HepG2 (cell line): ENCODE results near the gene LCORL. TPM values are rescaled to one million over a fixed set of nuclear protein-coding genes. Genes with fewer than 3 reads are reported as not detected.
A peak's percentile ranks its signal among the peaks of the same experiment; 100 is the strongest.

Experiments
- CHD2 ChIP-seq: IDR thresholded peaks from 2 replicates; pipeline ENCODE4 v1.6.1; 2011; ENCODE audit warnings: low read depth, low read length, improper control_type of control experiment
- CREM ChIP-seq, 2 experiments: sonication (generic) in 1 of 2; formaldehyde crosslinking in 1 of 2; IDR thresholded peaks; 2 replicates each; pipeline versions ENCODE4 v1.4.0 to v1.6.1; 2016 to 2020; ENCODE audit warnings: antibody characterized with exemption in 1 of 2, mild to moderate bottlenecking in 1 of 2, missing genetic modification reagents in 1 of 2
- ISL2 ChIP-seq: sonication (generic); formaldehyde crosslinking; IDR thresholded peaks from 2 replicates; pipeline ENCODE4 v1.5.0; 2020; ENCODE audit warnings: missing genetic modification reagents
- NR2C2 ChIP-seq: sonication (generic); formaldehyde crosslinking; IDR thresholded peaks from 2 replicates; pipeline ENCODE4 v1.4.0; 2020; ENCODE audit warnings: missing genetic modification reagents, mild to moderate bottlenecking, moderate library complexity, borderline replicate concordance
- SNAPC2 ChIP-seq: sonication (generic); formaldehyde crosslinking; IDR thresholded peaks from 2 replicates; pipeline ENCODE4 v1.8.1; 2022; ENCODE audit warnings: mild to moderate bottlenecking, missing genetic modification reagents
- TGIF2 ChIP-seq: IDR thresholded peaks from 2 replicates; pipeline ENCODE4 v1.6.1; 2016; ENCODE audit warnings: control low read depth, missing compliant biosample characterization
- XBP1 ChIP-seq: sonication (generic); formaldehyde crosslinking; IDR thresholded peaks from 2 replicates; pipeline ENCODE4 v1.5.0; 2020; ENCODE audit warnings: missing genetic modification reagents
- ZFYVE20 ChIP-seq: sonication (generic); formaldehyde crosslinking; IDR thresholded peaks from 2 replicates; pipeline ENCODE4 v1.8.0; 2023; ENCODE audit warnings: low read depth, mild to moderate bottlenecking, moderate library complexity, missing genetic modification reagents, borderline replicate concordance
- ZIK1 ChIP-seq: sonication (generic); formaldehyde crosslinking; IDR thresholded peaks from 2 replicates; pipeline ENCODE4 v1.5.0; 2020; ENCODE audit warnings: mild to moderate bottlenecking, low read depth, missing genetic modification reagents, borderline replicate concordance
- ZNF138 ChIP-seq: sonication (generic); formaldehyde crosslinking; IDR thresholded peaks from 2 replicates; pipeline ENCODE4 v1.5.0; 2020; ENCODE audit warnings: mild to moderate bottlenecking, low read depth, missing genetic modification reagents
- ZNF263 ChIP-seq: sonication (generic); formaldehyde crosslinking; IDR thresholded peaks from 2 replicates; pipeline ENCODE4 v1.4.0; 2020; ENCODE audit warnings: missing genetic modification reagents
- ZNF333 ChIP-seq: sonication (generic); formaldehyde crosslinking; IDR thresholded peaks from 2 replicates; pipeline ENCODE4 v1.4.0; 2020; ENCODE audit warnings: mild to moderate bottlenecking, missing genetic modification reagents, borderline replicate concordance
- ZNF552 ChIP-seq: sonication (generic); formaldehyde crosslinking; IDR thresholded peaks from 2 replicates; pipeline ENCODE4 v1.9.0; 2022; ENCODE audit warnings: missing genetic modification reagents, mild to moderate bottlenecking, borderline replicate concordance
- ZNF567 ChIP-seq: sonication (generic); formaldehyde crosslinking; IDR thresholded peaks from 2 replicates; pipeline ENCODE4 v1.8.1; 2023; ENCODE audit warnings: mild to moderate bottlenecking, missing genetic modification reagents, borderline replicate concordance
- polyA plus RNA-seq, 8 experiments: library from polyadenylated mRNA; depleted of rRNA in 3 of 8; stranded (reverse) in 7 of 8; unstranded in 1 of 8; fragments of >200 nt; fragmentation: Illumina TruSeq in 4 of 8; extraction: Trizol in 4 of 8; gene quantifications; 2 replicates each; pipeline versions ENCODE4 v1.2.1 to v1.2.3, GENCODE V29; 2011 to 2016; ENCODE audit warnings: low read depth in 4 of 8, missing spikeins in 1 of 8, mixed read lengths in 1 of 8; ENCODE audit not compliant: insufficient read depth in 1 of 8
- total RNA-seq, 5 experiments: library from RNA; depleted of rRNA; stranded (reverse); fragments of >200 nt; fragmentation: Illumina TruSeq; extraction: Trizol; gene quantifications; 2 replicates each; pipeline ENCODE4 v1.2.3, GENCODE V29; 2016; ENCODE audit warnings: low read depth in 1 of 5
- TF ChIP-seq, protein P1 (sequence below), 2 experiments: sonication (generic) in 1 of 2; formaldehyde crosslinking in 1 of 2; IDR thresholded peaks; 2 replicates each; pipeline versions ENCODE4 v1.4.0 to v1.6.1; 2016 to 2020; ENCODE audit warnings: borderline replicate concordance in 1 of 2, low read depth in 1 of 2, mild to moderate bottlenecking in 1 of 2, missing genetic modification reagents in 1 of 2
- TF ChIP-seq, protein P2 (sequence below): sonication (generic); formaldehyde crosslinking; IDR thresholded peaks from 2 replicates; pipeline ENCODE4 v1.5.0; 2020; ENCODE audit warnings: mild to moderate bottlenecking, missing genetic modification reagents, borderline replicate concordance
- TF ChIP-seq, protein P3 (sequence below): sonication (generic); formaldehyde crosslinking; conservative IDR thresholded peaks from 2 replicates; pipeline ENCODE4 v1.4.0; 2020; ENCODE audit warnings: missing genetic modification reagents
- TF ChIP-seq, protein P4 (sequence below): sonication (generic); formaldehyde crosslinking; IDR thresholded peaks from 2 replicates; pipeline ENCODE4 v1.8.1; 2022; ENCODE audit warnings: mild to moderate bottlenecking, missing genetic modification reagents

The LCORL gene
- total and polyA plus RNA-seq, 2 of the 13 experiments (the other 11 are each of a cell fraction or from before 2014, with no cell fraction given): 5.3 to 14.5 TPM

DNA sequence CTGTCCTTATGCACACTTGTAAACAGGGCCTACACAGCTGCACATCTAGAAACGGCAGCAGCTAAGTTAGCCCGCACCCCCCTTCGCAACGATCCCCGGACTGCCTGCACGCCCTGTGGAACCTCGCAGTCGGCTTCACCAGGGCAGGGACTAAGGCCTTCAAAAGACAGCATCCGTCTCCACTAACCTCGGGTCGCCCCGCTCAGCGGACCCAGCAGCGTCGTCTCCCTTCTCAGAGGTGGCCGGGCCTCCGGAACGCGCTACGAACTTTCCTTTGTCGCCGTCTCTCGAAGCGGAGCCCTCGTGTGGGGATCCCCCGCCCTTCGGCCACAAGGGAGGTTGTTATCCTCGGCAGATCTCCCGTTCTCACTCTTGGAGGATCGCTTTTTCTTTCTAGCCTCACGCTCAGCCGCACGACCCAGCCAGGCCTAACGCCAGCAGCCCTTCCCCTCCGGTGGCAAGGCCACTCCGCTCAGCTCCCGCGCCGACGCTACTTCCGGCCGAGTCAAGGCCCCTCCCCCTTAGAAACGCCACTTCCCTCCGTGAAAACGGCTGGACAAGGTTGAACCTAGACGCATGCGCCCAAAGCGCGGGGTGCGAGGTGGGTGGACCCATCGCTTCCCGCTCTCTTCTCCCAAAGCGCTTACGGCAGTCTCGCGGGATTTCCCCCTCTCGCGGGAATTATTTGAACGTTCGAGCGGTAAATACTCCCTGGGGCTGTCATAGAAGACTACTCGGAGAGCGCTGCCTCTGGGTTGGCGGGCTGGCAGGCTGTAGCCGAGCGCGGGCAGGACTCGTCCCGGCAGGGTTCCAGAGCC, 211.1 kb downstream of the LCORL start, which contains the start of the genes DCAF16 and NCAPG (continued):
- TF ChIP-seq ZNF567 (no peak; the same call in 1 of the 2 replicates), XBP1 (CRISPR knock-in tag) (no peak), ZIK1 (CRISPR knock-in tag) (peak; percentile 67), ZNF138 (peak; percentile 98), CHD2 (peak; percentile 100), SNAPC2 (CRISPR knock-in tag) (peak; percentile 89; the same call in 1 of the 2 replicates), ZNF552 (CRISPR knock-in tag) (no peak; the same call in 1 of the 2 replicates), ZFYVE20 (CRISPR knock-in tag) (0 out of 2 replicates have a peak, but pooled peaks have one; percentile 58), ZNF333 (CRISPR knock-in tag) (no peak), NR2C2 (peak; percentile 32; the same call in 1 of the 2 replicates), ZNF263 (no peak), ISL2 (CRISPR knock-in tag) (0 out of 2 replicates have a peak, but pooled peaks have one; percentile 23), TGIF2 (peak; percentile 99), CREM (IDR thresholded peaks at IDR 0.05) (peak; percentile 91), CREM (CRISPR knock-in tag; IDR thresholded peaks at IDR 0.05) (no peak)
- TF ChIP-seq, protein P1, sequence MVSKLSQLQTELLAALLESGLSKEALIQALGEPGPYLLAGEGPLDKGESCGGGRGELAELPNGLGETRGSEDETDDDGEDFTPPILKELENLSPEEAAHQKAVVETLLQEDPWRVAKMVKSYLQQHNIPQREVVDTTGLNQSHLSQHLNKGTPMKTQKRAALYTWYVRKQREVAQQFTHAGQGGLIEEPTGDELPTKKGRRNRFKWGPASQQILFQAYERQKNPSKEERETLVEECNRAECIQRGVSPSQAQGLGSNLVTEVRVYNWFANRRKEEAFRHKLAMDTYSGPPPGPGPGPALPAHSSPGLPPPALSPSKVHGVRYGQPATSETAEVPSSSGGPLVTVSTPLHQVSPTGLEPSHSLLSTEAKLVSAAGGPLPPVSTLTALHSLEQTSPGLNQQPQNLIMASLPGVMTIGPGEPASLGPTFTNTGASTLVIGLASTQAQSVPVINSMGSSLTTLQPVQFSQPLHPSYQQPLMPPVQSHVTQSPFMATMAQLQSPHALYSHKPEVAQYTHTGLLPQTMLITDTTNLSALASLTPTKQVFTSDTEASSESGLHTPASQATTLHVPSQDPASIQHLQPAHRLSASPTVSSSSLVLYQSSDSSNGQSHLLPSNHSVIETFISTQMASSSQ (IDR thresholded peaks at IDR 0.05; ENCODE audit: low read depth): no peak
- TF ChIP-seq, protein P1 (CRISPR knock-in tag; IDR thresholded peaks at IDR 0.05; ENCODE audit: borderline replicate concordance): peak; percentile 41; the same call in 1 of the 2 replicates
- TF ChIP-seq, protein P2, sequence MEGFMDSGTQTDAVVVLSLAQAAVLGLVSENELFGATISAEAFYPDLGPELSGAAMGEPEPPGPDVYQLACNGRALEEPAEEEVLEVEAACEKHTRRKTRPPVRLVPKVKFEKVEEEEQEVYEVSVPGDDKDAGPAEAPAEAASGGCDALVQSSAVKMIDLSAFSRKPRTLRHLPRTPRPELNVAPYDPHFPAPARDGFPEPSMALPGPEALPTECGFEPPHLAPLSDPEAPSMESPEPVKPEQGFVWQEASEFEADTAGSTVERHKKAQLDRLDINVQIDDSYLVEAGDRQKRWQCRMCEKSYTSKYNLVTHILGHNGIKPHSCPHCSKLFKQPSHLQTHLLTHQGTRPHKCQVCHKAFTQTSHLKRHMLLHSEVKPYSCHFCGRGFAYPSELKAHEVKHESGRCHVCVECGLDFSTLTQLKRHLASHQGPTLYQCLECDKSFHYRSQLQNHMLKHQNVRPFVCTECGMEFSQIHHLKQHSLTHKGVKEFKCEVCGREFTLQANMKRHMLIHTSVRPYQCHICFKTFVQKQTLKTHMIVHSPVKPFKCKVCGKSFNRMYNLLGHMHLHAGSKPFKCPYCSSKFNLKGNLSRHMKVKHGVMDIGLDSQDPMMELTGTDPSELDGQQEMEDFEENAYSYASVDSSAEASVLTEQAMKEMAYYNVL: no peak
- TF ChIP-seq, protein P3, sequence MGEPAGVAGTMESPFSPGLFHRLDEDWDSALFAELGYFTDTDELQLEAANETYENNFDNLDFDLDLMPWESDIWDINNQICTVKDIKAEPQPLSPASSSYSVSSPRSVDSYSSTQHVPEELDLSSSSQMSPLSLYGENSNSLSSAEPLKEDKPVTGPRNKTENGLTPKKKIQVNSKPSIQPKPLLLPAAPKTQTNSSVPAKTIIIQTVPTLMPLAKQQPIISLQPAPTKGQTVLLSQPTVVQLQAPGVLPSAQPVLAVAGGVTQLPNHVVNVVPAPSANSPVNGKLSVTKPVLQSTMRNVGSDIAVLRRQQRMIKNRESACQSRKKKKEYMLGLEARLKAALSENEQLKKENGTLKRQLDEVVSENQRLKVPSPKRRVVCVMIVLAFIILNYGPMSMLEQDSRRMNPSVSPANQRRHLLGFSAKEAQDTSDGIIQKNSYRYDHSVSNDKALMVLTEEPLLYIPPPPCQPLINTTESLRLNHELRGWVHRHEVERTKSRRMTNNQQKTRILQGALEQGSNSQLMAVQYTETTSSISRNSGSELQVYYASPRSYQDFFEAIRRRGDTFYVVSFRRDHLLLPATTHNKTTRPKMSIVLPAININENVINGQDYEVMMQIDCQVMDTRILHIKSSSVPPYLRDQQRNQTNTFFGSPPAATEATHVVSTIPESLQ (CRISPR knock-in tag): 0 out of 2 replicates have a peak, but pooled peaks have one; percentile 28
- TF ChIP-seq, protein P4, sequence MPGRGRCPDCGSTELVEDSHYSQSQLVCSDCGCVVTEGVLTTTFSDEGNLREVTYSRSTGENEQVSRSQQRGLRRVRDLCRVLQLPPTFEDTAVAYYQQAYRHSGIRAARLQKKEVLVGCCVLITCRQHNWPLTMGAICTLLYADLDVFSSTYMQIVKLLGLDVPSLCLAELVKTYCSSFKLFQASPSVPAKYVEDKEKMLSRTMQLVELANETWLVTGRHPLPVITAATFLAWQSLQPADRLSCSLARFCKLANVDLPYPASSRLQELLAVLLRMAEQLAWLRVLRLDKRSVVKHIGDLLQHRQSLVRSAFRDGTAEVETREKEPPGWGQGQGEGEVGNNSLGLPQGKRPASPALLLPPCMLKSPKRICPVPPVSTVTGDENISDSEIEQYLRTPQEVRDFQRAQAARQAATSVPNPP (CRISPR knock-in tag): peak; percentile 86
